Prostate gland (tissue), 2 donors: ENCODE measurements around the gene RNF168. TPM values are rescaled to one million over a fixed set of nuclear protein-coding genes. Genes with fewer than 3 reads are reported as not detected.
"Not testable (repeated sequence)": the region's sequence is repeated elsewhere in the genome, so short reads cannot be mapped to it uniquely, and the experiment has no call there.

Source experiments
- DNase-seq: peaks from one replicate; pipeline ENCODE4 v3.0.0-alpha.2; 2019; ENCODE audit warnings: low spot score
- H3K27ac ChIP-seq, 2 donors: fragments of 200-600 bp; sonication (generic); 2 replicates each; pipeline ENCODE4 v1.5.1; 2017 to 2019
- H3K27me3 ChIP-seq: fragments of 200-600 bp; sonication (generic); replicated peaks from 2 replicates; pipeline ENCODE4 v1.5.1; 2019; ENCODE audit not compliant: insufficient read depth
- H3K36me3 ChIP-seq, 2 donors: fragments of 200-600 bp; sonication (generic); 1 replicate in 1 of 2; 2 replicates in 1 of 2; pipeline versions ENCODE4 v1.5.1 to v1.8.1; 2017 to 2019
- H3K4me1 ChIP-seq: fragments of 200-600 bp; sonication (generic); replicated peaks from 2 replicates; pipeline ENCODE4 v1.5.1; 2019
- H3K4me3 ChIP-seq, 2 donors: fragments of 200-600 bp; sonication (generic); 2 replicates each; pipeline ENCODE4 v1.5.1; 2017 to 2019
- H3K9me3 ChIP-seq: fragments of 200-600 bp; sonication (generic); 2 replicates; pipeline ENCODE4 v1.5.1; 2017
- POLR2A ChIP-seq: fragments of 450-650 bp; IDR thresholded peaks from one replicate; pipeline ENCODE4 v1.6.1; 2016; ENCODE audit warnings: antibody characterized with exemption, mild to moderate bottlenecking
- POLR2AphosphoS5 ChIP-seq: sonication (generic); formaldehyde crosslinking; IDR thresholded peaks from one replicate; pipeline ENCODE4 v1.6.1; 2017; ENCODE audit warnings: antibody characterized with exemption
- WGBS: methylation state at CpG from one replicate; pipeline ENCODE4 v1.1.5; 2018; 5-methylcytosine and 5-hydroxymethylcytosine counted together
- intact Hi-C: fragments of 100-400 bp; cut with DNase I; formaldehyde crosslinking; loops from one replicate; pipeline ENCODE4 v1.14.2; 2022
- total RNA-seq, 2 donors: library from RNA; depleted of rRNA; stranded (reverse); fragments of >200 nt; gene quantifications; one replicate each; pipeline ENCODE4 v1.1.0, GENCODE V29; 2016
- TF ChIP-seq, protein P1 (sequence below), 4 experiments: fragments of 200-600 bp in 2 of 4; fragments of 450-650 bp in 2 of 4; sonication (generic) in 2 of 4; IDR thresholded peaks; 1 replicate in 3 of 4; 2 replicates in 1 of 4; pipeline ENCODE4 v1.5.1; 2016 to 2019; ENCODE audit warnings: antibody characterized with exemption in 4 of 4, mild to moderate bottlenecking in 2 of 4, moderate library complexity in 2 of 4

RNF168 gene
- total RNA-seq, 2 donors from 2014 or later: 17.1 to 30.6 TPM

DNA sequence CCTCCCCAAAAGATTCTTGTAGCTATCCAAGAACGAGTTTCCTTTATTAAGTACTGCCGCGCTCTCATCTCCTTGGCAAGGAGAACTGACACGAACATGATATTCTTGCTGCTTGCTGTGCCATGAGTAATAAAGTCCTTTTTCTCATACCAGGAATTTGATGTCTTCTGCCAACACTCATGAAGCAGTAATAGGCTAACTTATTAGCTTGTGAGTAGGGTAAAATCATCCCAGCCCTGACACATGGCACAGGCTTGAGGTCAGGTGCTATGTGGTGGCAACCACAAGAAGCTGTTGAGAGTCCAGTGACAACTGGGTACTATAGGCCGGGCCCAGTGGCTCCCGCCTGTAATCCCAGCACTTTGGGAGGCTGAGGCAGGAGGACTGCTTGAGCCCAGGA is 48.6 kb downstream of the RNF168 start:
- H3K4me3 ChIP-seq: no peak overlapping the region
- 65% methylated on average over 6 of the region's 6 CpGs for WGBS

DNA sequence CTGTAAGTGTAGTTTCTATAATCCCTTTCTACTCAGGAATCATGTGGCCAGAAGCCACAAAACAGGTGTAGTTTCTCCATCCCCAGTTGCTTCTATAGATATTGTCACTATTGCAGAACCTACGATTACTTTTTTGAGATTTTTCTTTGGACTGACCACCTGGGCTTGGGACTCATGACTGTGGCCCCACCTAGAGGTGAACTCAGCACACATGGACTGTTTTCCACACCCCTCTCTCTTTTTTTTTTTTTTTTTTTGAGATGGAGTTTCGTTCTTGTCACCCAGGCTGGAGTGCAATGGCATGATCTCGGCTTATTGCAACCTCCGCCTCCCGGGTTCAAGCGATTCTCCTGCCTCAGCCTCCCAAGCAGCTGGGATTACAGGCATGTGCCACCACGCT is 58.2 kb downstream of the RNF168 start:
- WGBS: 90% methylated on average over 7 of the region's 7 CpGs
- H3K27ac ChIP-seq, DNase-seq, H3K27me3 ChIP-seq, intact Hi-C loops, H3K36me3 ChIP-seq, H3K4me1 ChIP-seq, H3K4me3 ChIP-seq, H3K9me3 ChIP-seq: not testable (repeated sequence)

More for the DNA sequence above, 48.6 kb downstream of the RNF168 start:
- no peaks in the 10 kb centered on the region for H3K27me3 ChIP-seq
- no peaks in the 10 kb centered on the region for H3K9me3 ChIP-seq
- DNase-seq: no peak
- no peak overlapping the region for H3K27ac ChIP-seq
- intact Hi-C loops: no loop called here
- H3K36me3 ChIP-seq: no peaks in the 10 kb centered on the region
- TF ChIP-seq POLR2A (no peak), POLR2AphosphoS5 (no peak)
- TF ChIP-seq, protein P1, sequence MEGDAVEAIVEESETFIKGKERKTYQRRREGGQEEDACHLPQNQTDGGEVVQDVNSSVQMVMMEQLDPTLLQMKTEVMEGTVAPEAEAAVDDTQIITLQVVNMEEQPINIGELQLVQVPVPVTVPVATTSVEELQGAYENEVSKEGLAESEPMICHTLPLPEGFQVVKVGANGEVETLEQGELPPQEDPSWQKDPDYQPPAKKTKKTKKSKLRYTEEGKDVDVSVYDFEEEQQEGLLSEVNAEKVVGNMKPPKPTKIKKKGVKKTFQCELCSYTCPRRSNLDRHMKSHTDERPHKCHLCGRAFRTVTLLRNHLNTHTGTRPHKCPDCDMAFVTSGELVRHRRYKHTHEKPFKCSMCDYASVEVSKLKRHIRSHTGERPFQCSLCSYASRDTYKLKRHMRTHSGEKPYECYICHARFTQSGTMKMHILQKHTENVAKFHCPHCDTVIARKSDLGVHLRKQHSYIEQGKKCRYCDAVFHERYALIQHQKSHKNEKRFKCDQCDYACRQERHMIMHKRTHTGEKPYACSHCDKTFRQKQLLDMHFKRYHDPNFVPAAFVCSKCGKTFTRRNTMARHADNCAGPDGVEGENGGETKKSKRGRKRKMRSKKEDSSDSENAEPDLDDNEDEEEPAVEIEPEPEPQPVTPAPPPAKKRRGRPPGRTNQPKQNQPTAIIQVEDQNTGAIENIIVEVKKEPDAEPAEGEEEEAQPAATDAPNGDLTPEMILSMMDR (IDR thresholded peaks at IDR 0.05): no peak
- H3K4me1 ChIP-seq: no peaks in the 10 kb centered on the region

DNA sequence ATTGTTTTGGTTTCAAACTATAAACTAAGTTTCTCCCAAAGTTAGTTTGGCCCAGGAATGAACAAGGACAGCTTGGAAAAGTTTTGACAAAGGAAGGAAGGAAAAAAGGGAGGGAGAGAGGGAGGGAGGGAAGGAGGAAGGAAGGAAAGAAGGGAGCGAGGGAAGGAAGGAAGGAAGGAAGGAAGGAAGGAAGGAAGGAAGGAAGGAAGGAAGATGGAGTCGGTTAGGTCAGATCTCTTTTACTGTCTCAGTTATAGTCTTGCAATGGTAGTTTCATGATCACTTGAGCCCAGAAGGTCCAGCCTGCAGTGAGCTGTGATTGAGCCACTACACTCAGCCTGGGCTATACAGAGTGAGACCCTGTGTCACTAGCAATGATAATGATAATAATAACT is 59.1 kb downstream of the RNF168 start:
- no peak for DNase-seq
- Histone ChIP-seq H3K36me3 (no peaks in the 10 kb centered on the region), H3K27ac (no peak overlapping the region), H3K27me3 (no peaks in the 10 kb centered on the region), H3K4me1 (no peaks in the 10 kb centered on the region), H3K4me3 (no peak overlapping the region), H3K9me3 (no peaks in the 10 kb centered on the region)
- TF ChIP-seq, protein P1 (IDR thresholded peaks at IDR 0.05): no peak
- no peak for TF ChIP-seq POLR2A
- WGBS: 49% methylated on average over 2 of the region's 2 CpGs
- intact Hi-C loops: no loop called here

DNA sequence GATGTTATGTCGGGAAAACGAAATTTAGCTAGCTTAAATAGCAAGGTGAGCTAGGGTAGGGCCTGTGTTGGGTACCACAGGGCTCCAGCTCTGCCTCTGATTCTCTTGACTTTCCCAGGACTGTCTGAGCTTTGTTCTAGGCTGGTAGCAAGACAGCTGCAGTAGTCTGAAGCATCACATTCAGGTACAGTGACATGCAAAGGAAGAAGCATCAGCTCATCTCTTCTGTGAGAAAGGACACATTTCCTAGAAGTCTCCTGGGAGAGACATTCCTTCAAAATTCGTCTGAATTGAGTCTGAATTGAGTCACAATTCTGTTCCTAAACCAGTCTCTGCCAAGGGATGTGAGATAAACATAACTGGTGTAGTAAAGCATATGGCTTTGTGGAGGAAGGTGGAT is 62.9 kb downstream of the RNF168 start:
- WGBS: 63% methylated on average over 3 of the region's 3 CpGs
- Histone ChIP-seq H3K27ac (no peak overlapping the region), H3K4me1 (no peaks in the 10 kb centered on the region), H3K36me3 (no peaks in the 10 kb centered on the region), H3K9me3 (no peaks in the 10 kb centered on the region), H3K27me3 (no peaks in the 10 kb centered on the region), H3K4me3 (no peak overlapping the region)
- TF ChIP-seq POLR2A (no peak), POLR2AphosphoS5 (no peak)
- TF ChIP-seq, protein P1 (IDR thresholded peaks at IDR 0.05): no peak
- DNase-seq: no peak
- intact Hi-C loops: no loop called here

DNA sequence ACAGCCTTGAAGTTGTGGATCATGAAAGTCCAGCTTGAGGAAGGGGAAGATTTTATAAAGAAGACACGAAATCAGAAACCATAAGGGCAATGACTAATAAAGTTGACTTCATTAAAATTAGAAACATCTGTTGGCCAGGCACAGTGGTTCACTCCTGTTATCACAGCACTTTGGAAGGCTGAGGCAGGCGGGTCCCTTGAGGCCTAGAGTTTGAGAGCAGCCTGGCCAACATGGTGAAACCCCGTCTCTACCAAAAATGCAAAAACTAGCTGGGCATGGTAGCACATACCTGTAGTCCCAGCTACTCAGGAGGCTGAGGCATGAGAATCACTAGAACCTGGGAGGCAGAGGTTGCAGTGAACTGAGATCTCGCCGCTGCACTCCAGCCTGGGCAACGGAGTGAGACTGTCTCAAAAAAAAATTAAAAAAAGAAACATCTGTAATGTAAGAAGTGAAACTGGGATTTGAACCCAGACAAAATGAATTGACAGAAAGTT is 63.5 kb downstream of the RNF168 start:
- TF ChIP-seq, protein P1 (IDR thresholded peaks at IDR 0.05): no peak
- no peak for TF ChIP-seq POLR2A
- TF ChIP-seq POLR2AphosphoS5: no peak
- Histone ChIP-seq H3K9me3 (no peaks in the 10 kb centered on the region), H3K27ac (no peak overlapping the region), H3K4me3 (no peak overlapping the region), H3K27me3 (no peaks in the 10 kb centered on the region), H3K4me1 (no peaks in the 10 kb centered on the region), H3K36me3 (no peaks in the 10 kb centered on the region)
- intact Hi-C loops: no loop called here
- 79% methylated on average over 6 of the region's 6 CpGs for WGBS
- DNase-seq: no peak
